Measurements from ENCODE around the gene SLC27A1. TPM values are rescaled to one million over a fixed set of nuclear protein-coding genes. Genes with fewer than 3 reads are reported as not detected.

The SLC27A1 gene
- polyA plus RNA-seq, 2 donors: 5.4 to 8.7 TPM

- H3K27me3 ChIP-seq (ENCODE audit: control insufficient read depth in 1 of 2, insufficient read depth in 2 of 2, low read length in 2 of 2): no peaks in the 10 kb centered on the region
- H3K36me3 ChIP-seq (ENCODE audit: control insufficient read depth in 2 of 2, insufficient read depth in 2 of 2, low read length in 1 of 2): no peaks in the 10 kb centered on the region
- H3K27ac ChIP-seq (ENCODE audit: low read depth in 2 of 2, low read length in 1 of 2): no peak overlapping the region
Observed at GRCh38 chr19:17532557-17532956, 62.2 kb downstream of the SLC27A1 start.

GRCh38 chr19:17534767-17535166, 64.4 kb downstream of the SLC27A1 start:
- H3K4me1 ChIP-seq (ENCODE audit: control insufficient read depth in 2 of 2, insufficient read depth in 2 of 2, low read length in 1 of 2): peaks cover 7 to 8% of the 10 kb centered on the region in 2 donors
- H3K27me3 ChIP-seq (ENCODE audit: control insufficient read depth in 1 of 2, insufficient read depth in 2 of 2, low read length in 2 of 2): no peaks in the 10 kb centered on the region
- no peaks in the 10 kb centered on the region for H3K36me3 ChIP-seq (ENCODE audit: control insufficient read depth in 2 of 2, insufficient read depth in 2 of 2, low read length in 1 of 2)
- H3K27ac ChIP-seq (ENCODE audit: low read depth in 2 of 2, low read length in 1 of 2): no peak overlapping the region
- H3K4me3 ChIP-seq (ENCODE audit: low read depth in 1 of 2, low read length in 2 of 2): no peak overlapping the region
- no peaks in the 10 kb centered on the region for H3K9me3 ChIP-seq (ENCODE audit: control insufficient read depth in 2 of 2, insufficient read depth in 1 of 2, low read depth in 1 of 2, low read length in 1 of 2)

More at GRCh38 chr19:17532557-17532956, 62.2 kb downstream of the SLC27A1 start:
- 63 to 70% methylated on average over 7 of the region's 7 CpGs for WGBS, 2 donors
- Histone ChIP-seq H3K9me3 (ENCODE audit: control insufficient read depth in 2 of 2, insufficient read depth in 1 of 2, low read depth in 1 of 2, low read length in 1 of 2) (peaks cover 0 to 10% of the 10 kb centered on the region in 2 donors), H3K4me3 (ENCODE audit: low read depth in 1 of 2, low read length in 2 of 2) (no peak overlapping the region), H3K4me1 (ENCODE audit: control insufficient read depth in 2 of 2, insufficient read depth in 2 of 2, low read length in 1 of 2) (no peaks in the 10 kb centered on the region)

- Histone ChIP-seq H3K36me3 (ENCODE audit: control insufficient read depth in 2 of 2, insufficient read depth in 2 of 2, low read length in 1 of 2) (no peaks in the 10 kb centered on the region), H3K9me3 (ENCODE audit: control insufficient read depth in 2 of 2, insufficient read depth in 1 of 2, low read depth in 1 of 2, low read length in 1 of 2) (no peaks in the 10 kb centered on the region), H3K4me3 (ENCODE audit: low read depth in 1 of 2, low read length in 2 of 2) (no peak overlapping the region), H3K27me3 (ENCODE audit: control insufficient read depth in 1 of 2, insufficient read depth in 2 of 2, low read length in 2 of 2) (no peaks in the 10 kb centered on the region), H3K27ac (ENCODE audit: low read depth in 2 of 2, low read length in 1 of 2) (no peak overlapping the region), H3K4me1 (ENCODE audit: control insufficient read depth in 2 of 2, insufficient read depth in 2 of 2, low read length in 1 of 2) (peaks cover 7 to 8% of the 10 kb centered on the region in 2 donors)
- 63 to 65% methylated on average over 6 of the region's 6 CpGs for WGBS, 2 donors
Observed at GRCh38 chr19:17536955-17537354, 66.6 kb downstream of the SLC27A1 start.

- no peaks in the 10 kb centered on the region for H3K9me3 ChIP-seq (ENCODE audit: control insufficient read depth in 2 of 2, insufficient read depth in 1 of 2, low read depth in 1 of 2, low read length in 1 of 2)
- H3K4me1 ChIP-seq (ENCODE audit: control insufficient read depth in 2 of 2, insufficient read depth in 2 of 2, low read length in 1 of 2): peaks cover 7 to 8% of the 10 kb centered on the region in 2 donors
- WGBS, 2 donors: 3 to 6% methylated on average over 13 of the region's 13 CpGs
- H3K27me3 ChIP-seq (ENCODE audit: control insufficient read depth in 1 of 2, insufficient read depth in 2 of 2, low read length in 2 of 2): no peaks in the 10 kb centered on the region
- peak overlapping the region; percentile 29 to 38 for H3K4me3 ChIP-seq (ENCODE audit: low read depth in 1 of 2, low read length in 2 of 2)
- peak overlapping the region in 1 of 2 donors; percentile 23 for H3K27ac ChIP-seq (ENCODE audit: low read depth in 2 of 2, low read length in 1 of 2)
- no peaks in the 10 kb centered on the region for H3K36me3 ChIP-seq (ENCODE audit: control insufficient read depth in 2 of 2, insufficient read depth in 2 of 2, low read length in 1 of 2)
Observed at GRCh38 chr19:17538684-17539237, 68.4 kb downstream of the SLC27A1 start.

GRCh38 chr19:17539238-17540117, 69.2 kb downstream of the SLC27A1 start:
- Histone ChIP-seq H3K27ac (ENCODE audit: low read depth in 2 of 2, low read length in 1 of 2) (peak overlapping the region; percentile 23 to 30), H3K4me1 (ENCODE audit: control insufficient read depth in 2 of 2, insufficient read depth in 2 of 2, low read length in 1 of 2) (peaks cover 7 to 8% of the 10 kb centered on the region in 2 donors), H3K27me3 (ENCODE audit: control insufficient read depth in 1 of 2, insufficient read depth in 2 of 2, low read length in 2 of 2) (no peaks in the 10 kb centered on the region), H3K9me3 (ENCODE audit: control insufficient read depth in 2 of 2, insufficient read depth in 1 of 2, low read depth in 1 of 2, low read length in 1 of 2) (no peaks in the 10 kb centered on the region), H3K36me3 (ENCODE audit: control insufficient read depth in 2 of 2, insufficient read depth in 2 of 2, low read length in 1 of 2) (no peaks in the 10 kb centered on the region), H3K4me3 (ENCODE audit: low read depth in 1 of 2, low read length in 2 of 2) (peak overlapping the region; percentile 29 to 38)
- WGBS, 2 donors: 2% methylated on average over 71 to 82 of the region's 82 CpGs

- no peaks in the 10 kb centered on the region for H3K27me3 ChIP-seq (ENCODE audit: control insufficient read depth in 1 of 2, insufficient read depth in 2 of 2, low read length in 2 of 2)
- WGBS, 2 donors: 76% methylated on average over 30 of the region's 30 CpGs
- H3K27ac ChIP-seq (ENCODE audit: low read depth in 2 of 2, low read length in 1 of 2): no peak overlapping the region
- no peaks in the 10 kb centered on the region for H3K9me3 ChIP-seq (ENCODE audit: control insufficient read depth in 2 of 2, insufficient read depth in 1 of 2, low read depth in 1 of 2, low read length in 1 of 2)
- peaks cover 7 to 8% of the 10 kb centered on the region in 2 donors for H3K4me1 ChIP-seq (ENCODE audit: control insufficient read depth in 2 of 2, insufficient read depth in 2 of 2, low read length in 1 of 2)
- H3K36me3 ChIP-seq (ENCODE audit: control insufficient read depth in 2 of 2, insufficient read depth in 2 of 2, low read length in 1 of 2): no peaks in the 10 kb centered on the region
- H3K4me3 ChIP-seq (ENCODE audit: low read depth in 1 of 2, low read length in 2 of 2): no peak overlapping the region
Observed at GRCh38 chr19:17540174-17540573, 69.8 kb downstream of the SLC27A1 start.

GRCh38 chr19:17541184-17541759, 70.9 kb downstream of the SLC27A1 start:
- H3K4me1 ChIP-seq (ENCODE audit: control insufficient read depth in 2 of 2, insufficient read depth in 2 of 2, low read length in 1 of 2): peaks cover 7 to 8% of the 10 kb centered on the region in 2 donors
- no peaks in the 10 kb centered on the region for H3K27me3 ChIP-seq (ENCODE audit: control insufficient read depth in 1 of 2, insufficient read depth in 2 of 2, low read length in 2 of 2)
- no peak overlapping the region for H3K27ac ChIP-seq (ENCODE audit: low read depth in 2 of 2, low read length in 1 of 2)
- WGBS, 2 donors: 84 to 88% methylated on average over 4 of the region's 4 CpGs
- no peaks in the 10 kb centered on the region for H3K36me3 ChIP-seq (ENCODE audit: control insufficient read depth in 2 of 2, insufficient read depth in 2 of 2, low read length in 1 of 2)
- H3K4me3 ChIP-seq (ENCODE audit: low read depth in 1 of 2, low read length in 2 of 2): no peak overlapping the region
- no peaks in the 10 kb centered on the region for H3K9me3 ChIP-seq (ENCODE audit: control insufficient read depth in 2 of 2, insufficient read depth in 1 of 2, low read depth in 1 of 2, low read length in 1 of 2)

- 68 to 74% methylated on average over 15 of the region's 15 CpGs for WGBS, 2 donors
- no peaks in the 10 kb centered on the region for H3K27me3 ChIP-seq (ENCODE audit: control insufficient read depth in 1 of 2, insufficient read depth in 2 of 2, low read length in 2 of 2)
- no peaks in the 10 kb centered on the region for H3K9me3 ChIP-seq (ENCODE audit: control insufficient read depth in 2 of 2, insufficient read depth in 1 of 2, low read depth in 1 of 2, low read length in 1 of 2)
- H3K4me1 ChIP-seq (ENCODE audit: control insufficient read depth in 2 of 2, insufficient read depth in 2 of 2, low read length in 1 of 2): peaks cover 7 to 8% of the 10 kb centered on the region in 2 donors
- no peak overlapping the region for H3K4me3 ChIP-seq (ENCODE audit: low read depth in 1 of 2, low read length in 2 of 2)
- H3K36me3 ChIP-seq (ENCODE audit: control insufficient read depth in 2 of 2, insufficient read depth in 2 of 2, low read length in 1 of 2): no peaks in the 10 kb centered on the region
- no peak overlapping the region for H3K27ac ChIP-seq (ENCODE audit: low read depth in 2 of 2, low read length in 1 of 2)
Observed at GRCh38 chr19:17542042-17542441, 71.7 kb downstream of the SLC27A1 start.

GRCh38 chr19:17542793-17543582, 72.7 kb downstream of the SLC27A1 start:
- no peak overlapping the region for H3K27ac ChIP-seq (ENCODE audit: low read depth in 2 of 2, low read length in 1 of 2)
- H3K4me3 ChIP-seq (ENCODE audit: low read depth in 1 of 2, low read length in 2 of 2): no peak overlapping the region
- H3K4me1 ChIP-seq (ENCODE audit: control insufficient read depth in 2 of 2, insufficient read depth in 2 of 2, low read length in 1 of 2): peaks cover 7 to 8% of the 10 kb centered on the region in 2 donors
- WGBS, 2 donors: 79 to 80% methylated on average over 14 of the region's 14 CpGs
- no peaks in the 10 kb centered on the region for H3K27me3 ChIP-seq (ENCODE audit: control insufficient read depth in 1 of 2, insufficient read depth in 2 of 2, low read length in 2 of 2)
- H3K9me3 ChIP-seq (ENCODE audit: control insufficient read depth in 2 of 2, insufficient read depth in 1 of 2, low read depth in 1 of 2, low read length in 1 of 2): no peaks in the 10 kb centered on the region
- H3K36me3 ChIP-seq (ENCODE audit: control insufficient read depth in 2 of 2, insufficient read depth in 2 of 2, low read length in 1 of 2): no peaks in the 10 kb centered on the region
